HEK293 (cell line): ENCODE data around the gene ZC3H4.

ENCODE experiments used
- ATF2 ChIP-seq: fragments of 450-650 bp; formaldehyde crosslinking; IDR thresholded peaks from 2 replicates; pipeline ENCODE4 v1.5.1; 2016; ENCODE audit warnings: missing biosample characterization, missing genetic modification characterization, low read depth
- KLF16 ChIP-seq: fragments of 450-650 bp; formaldehyde crosslinking; IDR thresholded peaks from 2 replicates; pipeline ENCODE4 v1.5.1; 2017; ENCODE audit warnings: missing biosample characterization, missing genetic modification characterization
- ZEB2 ChIP-seq: fragments of 450-650 bp; formaldehyde crosslinking; IDR thresholded peaks from 2 replicates; pipeline ENCODE4 v1.5.1; 2016; ENCODE audit warnings: missing biosample characterization, missing genetic modification characterization
- ZNF433 ChIP-seq: fragments of 450-650 bp; formaldehyde crosslinking; IDR thresholded peaks from 2 replicates; pipeline ENCODE4 v1.5.1; 2016; ENCODE audit warnings: missing biosample characterization, missing genetic modification characterization, low read depth
- TF ChIP-seq, protein P1 (sequence below): fragments of 450-650 bp; formaldehyde crosslinking; IDR thresholded peaks from 2 replicates; pipeline ENCODE4 v1.5.1; 2016; ENCODE audit warnings: missing biosample characterization, missing genetic modification characterization
- TF ChIP-seq, protein P2 (sequence below): fragments of 450-650 bp; formaldehyde crosslinking; IDR thresholded peaks from 2 replicates; pipeline ENCODE4 v1.5.1; 2016; ENCODE audit warnings: missing biosample characterization, missing genetic modification characterization

DNA sequence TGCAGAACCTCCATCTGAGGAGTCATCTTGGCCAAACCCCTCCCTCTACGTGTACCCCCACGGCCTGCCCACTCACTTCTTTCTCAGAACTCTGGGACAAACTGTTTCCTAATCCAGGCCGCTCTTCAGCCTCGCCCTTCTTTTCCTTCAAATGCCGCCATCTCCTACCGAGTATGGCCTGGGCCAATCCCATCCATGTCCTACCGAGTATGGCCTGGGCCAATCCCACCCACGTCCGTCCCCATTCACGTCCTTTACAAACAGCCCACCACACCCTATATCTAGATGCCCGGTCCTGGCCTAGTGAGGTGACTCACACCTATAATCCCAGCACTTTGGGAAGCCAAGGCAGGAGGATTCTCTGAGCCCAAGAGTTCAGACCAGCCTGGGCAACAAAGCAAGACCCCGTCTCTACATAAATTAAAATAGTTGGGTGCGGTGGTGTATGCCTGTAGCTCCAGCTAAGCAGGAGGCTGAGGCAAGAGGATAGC is 66.3 kb downstream of the ZC3H4 start:
- TF ChIP-seq, protein P1, sequence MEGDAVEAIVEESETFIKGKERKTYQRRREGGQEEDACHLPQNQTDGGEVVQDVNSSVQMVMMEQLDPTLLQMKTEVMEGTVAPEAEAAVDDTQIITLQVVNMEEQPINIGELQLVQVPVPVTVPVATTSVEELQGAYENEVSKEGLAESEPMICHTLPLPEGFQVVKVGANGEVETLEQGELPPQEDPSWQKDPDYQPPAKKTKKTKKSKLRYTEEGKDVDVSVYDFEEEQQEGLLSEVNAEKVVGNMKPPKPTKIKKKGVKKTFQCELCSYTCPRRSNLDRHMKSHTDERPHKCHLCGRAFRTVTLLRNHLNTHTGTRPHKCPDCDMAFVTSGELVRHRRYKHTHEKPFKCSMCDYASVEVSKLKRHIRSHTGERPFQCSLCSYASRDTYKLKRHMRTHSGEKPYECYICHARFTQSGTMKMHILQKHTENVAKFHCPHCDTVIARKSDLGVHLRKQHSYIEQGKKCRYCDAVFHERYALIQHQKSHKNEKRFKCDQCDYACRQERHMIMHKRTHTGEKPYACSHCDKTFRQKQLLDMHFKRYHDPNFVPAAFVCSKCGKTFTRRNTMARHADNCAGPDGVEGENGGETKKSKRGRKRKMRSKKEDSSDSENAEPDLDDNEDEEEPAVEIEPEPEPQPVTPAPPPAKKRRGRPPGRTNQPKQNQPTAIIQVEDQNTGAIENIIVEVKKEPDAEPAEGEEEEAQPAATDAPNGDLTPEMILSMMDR (tag by site-specific recombination) = no peak
- TF ChIP-seq ZEB2 (tag by site-specific recombination) (no peak), ZNF433 (no peak), KLF16 (tag by site-specific recombination) (no peak), ATF2 (tag by site-specific recombination) (no peak)
- TF ChIP-seq, protein P2, sequence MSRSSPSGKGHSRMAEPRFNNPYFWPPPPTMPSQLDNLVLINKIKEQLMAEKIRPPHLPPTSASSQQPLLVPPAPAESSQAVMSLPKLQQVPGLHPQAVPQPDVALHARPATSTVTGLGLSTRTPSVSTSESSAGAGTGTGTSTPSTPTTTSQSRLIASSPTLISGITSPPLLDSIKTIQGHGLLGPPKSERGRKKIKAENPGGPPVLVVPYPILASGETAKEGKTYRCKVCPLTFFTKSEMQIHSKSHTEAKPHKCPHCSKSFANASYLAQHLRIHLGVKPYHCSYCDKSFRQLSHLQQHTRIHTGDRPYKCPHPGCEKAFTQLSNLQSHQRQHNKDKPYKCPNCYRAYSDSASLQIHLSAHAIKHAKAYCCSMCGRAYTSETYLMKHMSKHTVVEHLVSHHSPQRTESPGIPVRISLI (tag by site-specific recombination) = no peak
